SW 1271 (cell line): Measurements from ENCODE around the gene SAA1.
"Not testable (repeated sequence)": the region's sequence is repeated elsewhere in the genome, so short reads cannot be mapped to it uniquely, and the experiment has no call there.

Experiments used
- DNase-seq, 2 experiments: peaks; one replicate each; lab custom pipeline; 2025; lab: John Stamatoyannopoulos, UW

Gene SAA1

DNA sequence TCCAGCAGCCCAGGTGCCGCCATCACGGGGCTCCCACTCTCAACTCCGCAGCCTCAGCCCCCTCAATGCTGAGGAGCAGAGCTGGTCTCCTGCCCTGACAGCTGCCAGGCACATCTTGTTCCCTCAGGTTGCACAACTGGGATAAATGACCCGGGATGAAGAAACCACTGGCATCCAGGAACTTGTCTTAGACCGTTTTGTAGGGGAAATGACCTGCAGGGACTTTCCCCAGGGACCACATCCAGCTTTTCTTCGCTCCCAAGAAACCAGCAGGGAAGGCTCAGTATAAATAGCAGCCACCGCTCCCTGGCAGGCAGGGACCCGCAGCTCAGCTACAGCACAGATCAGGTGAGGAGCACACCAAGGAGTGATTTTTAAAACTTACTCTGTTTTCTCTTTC is at the start of gene SAA1:
Gene SAA1, plus strand, starts transcription at position 316 of the 400 bp plus-strand sequence. CDS start 624 bp downstream, outside the sequence.
- no peak for DNase-seq

DNA sequence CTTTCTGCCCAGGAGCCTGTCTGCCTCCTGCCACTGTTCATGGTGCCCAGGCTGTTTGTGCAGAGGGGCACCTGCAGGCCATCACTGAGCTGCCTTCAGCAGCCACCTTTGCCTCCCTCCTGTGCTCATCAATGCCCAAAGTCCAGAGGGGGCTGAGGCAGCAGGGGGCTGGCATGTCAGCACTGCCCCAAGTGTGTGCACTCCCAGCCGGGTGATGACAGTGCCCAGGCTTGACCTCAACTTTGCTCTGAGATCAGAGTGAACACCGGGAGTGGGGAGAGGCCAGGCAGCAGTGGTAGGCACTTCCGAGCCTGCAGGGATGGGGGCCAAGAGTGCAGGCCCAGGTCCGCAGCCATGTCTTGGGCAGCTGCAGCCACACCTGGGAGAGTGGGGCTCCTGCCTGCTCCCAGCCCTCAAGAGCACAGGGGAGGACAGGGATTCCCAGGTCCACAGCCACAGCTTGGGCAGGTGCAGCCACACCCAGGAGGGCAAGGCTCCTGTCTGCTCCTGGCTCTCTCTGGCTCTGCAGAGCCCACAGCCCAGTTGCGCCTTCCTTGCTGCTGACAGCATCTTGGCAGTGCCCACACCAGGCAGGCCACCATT is 44.7 kb upstream of the SAA1 start:
- no peak for DNase-seq

DNA sequence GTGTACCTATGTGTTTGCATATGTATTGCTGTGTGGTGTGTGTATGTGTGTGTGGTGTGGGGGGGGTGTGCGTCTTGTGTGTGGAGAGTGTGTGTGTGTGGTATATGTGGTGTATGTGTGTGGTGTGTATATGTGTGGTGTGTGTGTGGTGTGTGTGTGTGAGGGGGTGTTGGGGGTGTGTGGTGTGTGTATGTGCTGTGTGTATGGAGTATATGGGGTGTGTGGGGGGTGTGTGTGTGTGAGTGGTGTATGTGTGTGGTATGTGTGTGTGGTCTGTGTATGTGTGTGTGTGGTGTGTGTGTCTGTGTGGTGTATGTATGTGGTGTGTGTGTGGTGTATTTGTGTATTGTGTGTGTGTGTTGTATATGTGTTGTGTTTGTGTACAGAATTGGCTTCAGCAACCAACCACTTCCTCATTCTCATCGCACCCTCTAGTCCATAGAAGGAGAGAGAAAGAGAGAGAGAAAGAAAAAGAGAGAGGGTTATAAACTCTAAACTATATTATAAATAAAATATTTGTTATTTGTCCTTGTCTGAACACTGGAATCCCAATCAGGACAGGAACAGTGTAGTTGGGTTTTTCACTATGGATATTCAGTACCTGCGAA is 43.1 kb upstream of the SAA1 start:
- no peak for DNase-seq

DNA sequence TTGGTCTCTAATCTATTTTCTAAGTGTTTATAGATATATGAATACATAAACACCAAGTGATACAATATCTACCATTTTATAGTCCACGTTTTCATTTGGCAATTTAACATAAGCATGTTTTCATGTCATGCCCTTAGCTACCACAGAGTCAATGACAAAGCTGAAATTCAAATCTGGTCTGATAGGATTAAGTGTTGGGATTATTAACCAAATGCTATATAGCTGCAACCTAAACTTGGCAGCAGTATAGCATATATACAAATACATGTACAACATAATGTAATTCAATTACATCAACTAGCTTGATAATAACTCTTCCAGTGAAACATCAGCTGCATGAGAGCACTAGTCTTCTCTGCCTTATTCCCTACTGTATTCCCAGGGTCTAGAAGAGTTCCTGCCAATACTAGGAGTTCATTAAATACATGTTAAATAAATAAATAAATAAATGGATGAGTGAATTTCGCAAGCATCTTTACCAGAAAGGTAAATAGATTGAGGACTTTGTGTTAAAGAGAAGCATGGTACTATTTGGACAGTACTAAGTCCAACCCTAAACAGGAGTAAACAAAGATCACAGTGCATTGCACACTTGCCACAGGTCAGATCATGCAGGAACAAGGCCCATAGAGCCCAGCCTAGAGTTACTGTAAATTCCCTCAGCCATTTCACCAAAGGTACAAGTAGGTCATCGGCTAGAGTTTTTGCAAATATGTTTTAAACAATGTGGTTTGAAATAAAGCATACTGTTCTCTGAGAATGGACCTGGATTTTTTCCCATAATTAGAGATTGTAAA is 42.3 kb upstream of the SAA1 start:
- no peak for DNase-seq

DNA sequence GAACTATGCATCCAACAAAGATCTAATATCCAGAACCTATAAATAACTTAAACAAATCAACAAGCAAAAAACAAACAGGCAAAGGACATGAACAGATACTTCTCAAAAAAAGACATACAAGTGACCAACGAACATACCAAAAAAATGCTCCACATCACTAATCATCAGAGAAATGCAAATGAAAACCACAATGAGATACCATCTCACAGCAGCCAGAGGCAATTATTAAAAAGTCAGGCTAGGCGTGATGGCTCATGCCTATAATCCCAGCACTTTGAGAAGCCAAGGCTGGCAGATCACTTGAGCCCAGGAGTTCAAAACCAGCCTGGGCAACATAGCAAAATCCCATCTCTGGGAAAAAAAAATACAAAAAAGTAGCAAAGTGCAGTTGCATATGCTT is 40.2 kb upstream of the SAA1 start:
- no peak for DNase-seq

GRCh38 chr11:18229501-18229900 is 36.6 kb upstream of the SAA1 start:
- no peak for DNase-seq

GRCh38 chr11:18230859-18231258 is 35.2 kb upstream of the SAA1 start:
- DNase-seq, result no peak

- DNase-seq, result no peak
Measured at GRCh38 chr11:18233912-18234311, 32.2 kb upstream of the SAA1 start.

DNA sequence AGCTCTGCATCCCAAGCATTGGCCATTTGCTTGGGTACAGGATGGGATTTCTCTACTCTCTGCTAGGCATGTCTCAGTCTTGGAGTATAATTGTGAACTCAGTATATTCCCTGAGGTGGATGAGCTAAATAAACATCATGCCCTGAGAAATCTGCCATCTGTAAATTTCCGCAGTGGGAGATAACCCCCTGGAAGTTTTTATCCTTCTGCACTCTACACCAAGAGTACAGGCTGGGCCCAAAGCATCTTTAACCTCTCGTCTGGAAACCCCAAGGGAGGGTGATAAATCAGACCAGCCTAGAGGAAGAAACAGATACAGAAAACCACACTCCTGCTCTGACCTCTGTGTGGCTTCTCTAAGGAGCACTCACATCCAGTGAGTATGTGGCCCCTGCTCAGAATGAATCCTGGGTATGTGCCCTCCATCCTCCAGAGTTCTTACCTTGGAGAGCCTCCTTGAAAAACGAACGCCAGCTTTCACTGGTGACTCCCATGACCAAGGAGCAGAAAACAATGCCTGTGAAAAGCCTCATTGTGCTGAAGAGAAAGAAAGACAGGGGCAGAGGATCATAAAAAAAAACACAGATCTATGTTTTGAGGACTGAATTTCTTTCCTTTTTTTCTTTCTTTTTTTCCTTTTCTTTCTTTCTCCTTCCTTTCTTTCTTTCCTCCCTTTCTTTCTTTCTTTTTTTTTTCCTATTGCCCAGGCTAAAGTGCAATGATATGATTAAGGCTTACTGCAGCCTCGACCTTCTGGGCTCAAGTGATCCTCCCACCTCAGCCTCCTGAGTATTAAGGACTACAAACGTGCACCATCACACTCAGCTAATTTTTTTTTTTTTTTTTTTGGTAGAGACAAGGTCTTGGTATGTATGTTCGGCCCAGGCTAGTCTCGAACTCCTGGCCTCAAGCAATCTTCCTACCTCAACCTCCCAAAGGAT is 30.4 kb upstream of the SAA1 start:
- DNase-seq, result no peak

DNA sequence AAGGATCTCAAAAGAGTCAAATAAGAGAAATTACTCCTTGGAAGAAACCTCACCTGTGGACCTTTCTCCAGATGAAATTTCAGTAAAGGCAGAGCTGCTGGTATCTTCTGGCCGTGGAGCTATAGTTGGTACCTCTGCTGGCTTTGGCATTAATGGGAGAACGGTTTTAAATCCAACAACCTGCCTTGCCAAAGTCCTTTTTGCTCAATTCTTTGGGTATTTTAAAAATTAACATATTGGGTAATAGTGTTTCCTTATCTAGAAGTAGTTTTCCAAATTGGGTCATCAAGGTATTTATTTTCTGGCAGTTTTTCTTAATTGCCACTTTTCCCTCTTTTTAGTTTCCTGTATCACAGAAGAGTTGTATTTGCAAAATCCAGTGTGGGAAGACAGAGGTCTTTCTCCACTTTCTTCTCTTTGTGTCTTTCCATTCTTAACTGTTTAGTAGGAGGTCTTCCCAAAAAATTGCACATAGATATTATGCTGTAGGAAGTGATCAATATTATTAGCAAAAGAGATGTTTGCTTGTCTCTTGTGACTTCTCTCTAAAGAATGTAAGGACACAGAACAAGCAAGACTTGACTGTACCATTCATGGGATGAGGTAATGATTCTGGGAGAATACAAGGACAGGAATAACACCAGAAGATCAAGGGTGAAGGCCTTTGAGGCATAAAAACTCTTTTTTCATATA is 29.3 kb upstream of the SAA1 start, which contains the start of gene SAA4:
Gene SAA4, minus strand, starts transcription at position 139 of the 693 bp plus-strand sequence. CDS start 876 bp downstream, outside the sequence.
- no peak for DNase-seq

- no peak for DNase-seq
Measured at GRCh38 chr11:18239655-18240054, 26.4 kb upstream of the SAA1 start.

GRCh38 chr11:18243783-18244362 is 22.2 kb upstream of the SAA1 start:
- peak in 1 of 2 experiments; percentile 80 for DNase-seq

DNA sequence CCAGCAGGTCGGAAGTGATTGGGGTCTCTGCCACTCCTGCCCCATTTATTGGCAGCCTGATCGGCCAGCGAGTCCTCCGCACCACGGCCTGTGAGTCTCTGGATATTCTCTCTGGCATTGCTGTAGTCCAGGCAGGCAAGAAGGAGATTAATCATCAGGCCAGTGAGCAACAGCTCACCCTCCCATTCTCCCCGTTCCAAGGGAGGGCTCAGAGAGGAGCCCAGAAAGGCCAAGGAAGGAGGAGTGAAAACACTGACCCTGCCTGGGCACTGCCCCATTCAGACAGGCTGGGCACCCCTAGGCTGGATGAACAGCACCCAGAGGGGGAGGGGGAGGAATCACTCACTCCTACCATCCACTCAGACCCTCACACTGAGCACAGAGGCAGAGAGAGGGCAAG is 20.7 kb upstream of the SAA1 start:
- DNase-seq, result no peak

DNA sequence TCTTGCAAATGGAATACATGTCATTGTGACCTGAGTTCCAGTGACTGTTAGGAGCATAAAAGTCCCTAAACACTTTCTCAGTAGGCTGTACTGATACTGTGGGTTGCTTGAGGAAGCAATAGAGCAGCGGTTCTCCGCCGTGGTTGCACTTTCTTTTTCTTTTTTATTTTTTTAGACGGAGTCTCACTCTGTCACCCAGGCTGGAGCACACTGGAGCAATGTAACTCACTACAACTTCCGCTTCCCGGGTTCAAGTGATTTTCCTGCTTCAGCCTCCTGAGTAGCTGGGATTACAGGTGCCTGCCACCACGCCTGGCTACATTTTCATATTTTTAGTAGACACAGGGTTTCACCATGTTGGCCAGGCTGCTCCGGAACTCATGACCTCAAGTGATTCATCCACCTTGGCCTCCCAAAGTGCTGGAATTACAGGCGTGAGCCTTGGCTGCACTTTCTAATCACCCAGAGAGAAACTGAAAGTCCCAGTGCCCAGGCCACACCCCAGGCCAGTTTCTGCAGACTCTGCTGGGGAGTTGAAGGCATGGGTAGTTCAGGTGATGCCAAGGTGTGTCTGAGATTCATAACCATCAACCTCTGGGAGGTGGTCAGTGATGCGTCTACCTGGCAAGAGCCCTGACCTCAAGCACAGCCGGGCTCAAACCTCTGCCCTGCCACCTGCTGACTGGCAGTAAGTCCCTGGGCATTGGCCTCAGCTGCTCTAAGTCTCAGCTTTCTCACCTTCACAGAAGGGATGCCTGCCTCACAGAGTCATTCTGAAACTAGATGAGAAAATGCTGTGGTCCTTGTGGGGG is 19.5 kb upstream of the SAA1 start:
- DNase-seq, result not testable (repeated sequence)

DNA sequence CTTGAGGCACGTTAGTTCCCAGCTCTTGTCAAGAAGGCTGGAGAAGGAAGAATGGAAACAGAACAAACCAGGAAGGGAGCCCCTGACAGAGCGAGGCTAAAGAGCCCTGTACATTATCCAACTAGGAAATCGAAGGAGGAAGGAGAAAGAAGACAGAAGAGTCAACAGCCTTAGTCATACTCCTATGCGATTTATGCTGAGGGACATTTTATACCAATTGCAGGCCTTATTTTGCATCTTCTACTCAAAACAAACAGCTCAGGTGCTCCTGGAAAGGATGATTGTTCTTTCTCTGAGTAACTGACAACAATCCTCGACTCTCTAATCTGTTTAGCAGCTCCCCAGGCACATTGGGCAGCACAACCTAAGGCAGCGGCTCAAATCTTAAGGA is 18.9 kb upstream of the SAA1 start:
- DNase-seq, result not testable (repeated sequence)

DNA sequence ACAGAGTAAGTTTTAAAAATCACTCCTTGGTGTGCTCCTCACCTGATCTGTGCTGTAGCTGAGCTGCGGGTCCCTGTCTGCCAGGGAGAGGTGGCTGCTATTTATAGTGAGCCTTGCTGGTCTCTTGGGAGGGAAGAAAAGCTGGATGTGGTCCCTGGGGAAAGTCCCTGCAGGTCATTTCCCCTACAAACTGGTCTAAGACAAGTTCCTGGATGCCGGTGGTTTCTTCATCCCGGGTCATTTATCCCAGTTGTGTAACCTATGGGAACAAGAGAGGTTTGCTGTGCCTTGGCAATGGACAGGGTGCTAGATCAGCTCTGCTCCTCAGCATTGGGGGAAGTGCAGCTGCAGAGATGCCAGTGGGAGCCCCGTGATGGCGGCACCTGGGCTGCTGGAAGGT is 17.5 kb upstream of the SAA1 start, which contains the start of gene SAA2:
Gene SAA2, minus strand, starts transcription at position 108 of the 400 bp plus-strand sequence. CDS start 657 bp downstream, outside the sequence.
- no peak for DNase-seq

GRCh38 chr11:18253233-18253632 is 12.8 kb upstream of the SAA1 start:
- no peak for DNase-seq

DNA sequence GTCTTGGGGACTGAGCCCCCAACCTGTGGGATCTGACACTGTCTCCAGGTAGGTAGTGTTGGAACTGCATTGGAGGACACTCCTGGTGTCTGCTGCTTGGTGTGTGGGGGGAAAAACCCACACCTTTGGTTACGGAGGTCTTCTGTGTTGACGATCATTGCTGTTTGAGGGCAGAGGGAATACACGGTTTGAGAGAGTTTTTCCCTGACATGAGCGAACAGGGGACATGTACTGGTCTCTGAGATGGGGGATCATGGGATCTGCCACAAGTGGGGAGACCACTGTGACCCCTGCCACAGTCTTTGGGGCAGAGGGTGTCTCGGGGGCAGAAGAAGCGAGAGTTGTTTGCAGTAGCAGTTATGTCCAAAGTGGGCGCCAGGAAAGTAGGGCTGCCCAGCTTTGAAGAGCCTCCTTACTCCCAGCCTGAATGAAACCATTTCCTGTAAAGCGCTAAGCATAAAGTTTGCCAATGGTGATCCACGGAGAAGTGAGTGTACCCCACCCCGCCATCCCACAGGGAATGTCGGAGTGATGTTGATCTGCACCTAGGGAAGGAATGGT is 12.2 kb upstream of the SAA1 start:
- no peak for DNase-seq

- DNase-seq, result no peak
Measured at GRCh38 chr11:18254781-18255361, 11.2 kb upstream of the SAA1 start.
